HG02678 (cell line): ENCODE measurements around the gene MRPL23.
A peak's percentile ranks its signal among the peaks of the same experiment; 100 is the strongest.

Experiments used
- ATAC-seq: cut with Tn5 transposase; IDR thresholded peaks from one replicate; pipeline ENCODE4 v1.9.1; 2021; ENCODE audit warnings: mild to moderate bottlenecking, moderate library complexity; ENCODE audit not compliant: unreplicated experiment

Gene MRPL23

GRCh38 chr11:1946812-1947484, at the start of gene MRPL23:
Gene MRPL23 (plus strand): TSS chr11:1947332. CDS start chr11:1947363, 31 bp downstream.
- ATAC-seq = peak; percentile 56

GRCh38 chr11:1899090-1899489, 48.0 kb upstream of the MRPL23 start:
- ATAC-seq = no peak

DNA sequence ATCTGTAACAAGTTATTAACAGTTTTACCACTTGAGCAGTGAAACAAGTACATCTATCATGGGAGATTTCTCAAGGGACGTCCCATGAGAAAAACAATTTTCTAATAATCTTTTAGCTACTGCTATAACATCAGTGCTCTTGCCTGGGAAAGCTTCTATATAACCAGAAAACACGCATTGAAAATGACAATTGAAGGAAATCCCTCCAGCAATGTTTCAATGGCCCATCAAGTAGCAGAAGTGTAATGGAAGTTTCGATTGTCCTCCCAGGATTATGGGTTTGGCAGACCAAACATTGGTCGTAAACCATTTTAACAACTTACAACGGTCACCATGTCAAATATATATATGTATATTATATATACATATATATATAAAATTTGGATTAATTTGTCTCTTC, 47.4 kb upstream of the MRPL23 start:
- no peak for ATAC-seq

DNA sequence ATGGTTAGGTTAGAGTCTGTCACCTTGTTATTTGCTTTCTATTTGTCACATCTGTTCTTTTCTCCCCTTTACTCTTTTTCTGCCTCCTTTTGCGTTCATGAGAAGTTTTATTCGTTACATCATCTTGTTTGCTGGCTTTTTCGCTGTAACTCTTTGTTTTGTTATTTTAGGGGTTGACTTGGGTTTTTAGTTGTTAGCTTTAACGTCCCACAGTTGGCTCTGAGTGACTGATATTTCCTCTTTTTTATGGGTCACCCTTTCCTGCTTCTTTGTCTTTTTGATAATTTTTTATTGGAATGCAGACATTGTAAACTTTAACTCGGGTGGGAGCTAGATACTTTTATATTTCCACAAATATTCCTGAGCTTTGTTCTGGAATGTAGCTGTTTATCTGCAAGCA, 41.0 kb upstream of the MRPL23 start:
- no peak for ATAC-seq

GRCh38 chr11:1906611-1907423, 40.3 kb upstream of the MRPL23 start:
- no peak for ATAC-seq

DNA sequence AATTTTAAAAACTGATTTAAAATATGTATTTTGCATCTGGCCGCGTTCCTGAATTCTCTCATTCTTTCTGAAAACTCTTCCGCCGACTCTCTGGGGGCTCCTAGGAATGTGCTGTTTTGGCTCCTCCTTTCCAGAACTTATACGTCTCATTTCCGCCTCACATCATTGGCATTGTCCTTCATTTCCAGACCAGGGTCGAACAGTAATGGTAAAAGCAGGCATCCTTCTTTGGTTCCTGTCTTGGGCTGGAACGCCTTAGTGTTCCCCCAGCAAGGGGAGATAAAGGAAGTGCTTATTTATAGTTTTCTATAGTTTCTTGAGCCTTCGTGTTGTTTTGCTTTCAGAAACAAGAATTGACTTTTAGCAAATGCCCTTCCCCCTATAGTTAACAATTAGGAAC, 38.5 kb upstream of the MRPL23 start:
- ATAC-seq = no peak

- no peak for ATAC-seq
These were observed 37.6 kb upstream of the MRPL23 start for GRCh38 chr11:1909524-1909923.

GRCh38 chr11:1912289-1912878, 34.7 kb upstream of the MRPL23 start:
- ATAC-seq = no peak

DNA sequence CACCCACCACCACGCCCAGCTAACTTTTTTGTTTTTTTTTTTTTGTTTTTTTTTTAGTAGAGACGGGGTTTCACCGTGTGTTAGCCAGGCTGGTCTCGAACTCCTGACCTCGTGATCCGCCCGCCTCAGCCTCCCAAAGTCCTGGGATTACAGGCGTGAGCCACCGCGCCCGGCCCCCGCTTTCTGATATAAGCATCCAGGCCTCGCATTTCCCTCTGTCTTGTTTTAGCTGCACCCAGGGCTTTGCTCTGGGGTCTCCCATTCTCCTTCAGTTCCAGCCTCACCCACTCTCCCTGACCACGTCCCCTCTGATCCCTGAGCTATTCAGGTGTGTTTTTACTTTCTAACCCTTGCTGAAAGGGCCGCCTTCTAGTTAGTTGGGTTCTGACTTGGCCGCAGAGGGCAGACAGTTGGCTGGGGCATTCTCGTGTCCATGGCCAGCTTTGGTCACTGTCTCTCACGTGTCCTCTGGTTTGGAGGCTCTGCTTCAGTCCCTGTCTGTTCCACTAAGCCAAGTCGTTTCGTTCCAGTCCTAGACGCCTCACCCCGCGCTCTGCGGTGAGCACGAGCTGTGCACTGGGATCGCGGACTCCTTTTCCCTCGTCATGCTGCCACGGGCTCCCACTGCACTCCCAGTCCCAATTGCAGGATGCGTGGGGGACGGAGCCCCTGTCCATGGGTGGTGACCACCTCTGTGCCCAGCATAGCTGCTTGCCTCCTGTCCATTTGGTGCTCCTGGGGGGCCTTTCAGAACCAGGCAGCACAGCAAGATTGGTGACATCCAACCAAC, 33.7 kb upstream of the MRPL23 start:
- ATAC-seq = no peak

GRCh38 chr11:1915795-1916131, 31.4 kb upstream of the MRPL23 start:
- ATAC-seq = no peak

DNA sequence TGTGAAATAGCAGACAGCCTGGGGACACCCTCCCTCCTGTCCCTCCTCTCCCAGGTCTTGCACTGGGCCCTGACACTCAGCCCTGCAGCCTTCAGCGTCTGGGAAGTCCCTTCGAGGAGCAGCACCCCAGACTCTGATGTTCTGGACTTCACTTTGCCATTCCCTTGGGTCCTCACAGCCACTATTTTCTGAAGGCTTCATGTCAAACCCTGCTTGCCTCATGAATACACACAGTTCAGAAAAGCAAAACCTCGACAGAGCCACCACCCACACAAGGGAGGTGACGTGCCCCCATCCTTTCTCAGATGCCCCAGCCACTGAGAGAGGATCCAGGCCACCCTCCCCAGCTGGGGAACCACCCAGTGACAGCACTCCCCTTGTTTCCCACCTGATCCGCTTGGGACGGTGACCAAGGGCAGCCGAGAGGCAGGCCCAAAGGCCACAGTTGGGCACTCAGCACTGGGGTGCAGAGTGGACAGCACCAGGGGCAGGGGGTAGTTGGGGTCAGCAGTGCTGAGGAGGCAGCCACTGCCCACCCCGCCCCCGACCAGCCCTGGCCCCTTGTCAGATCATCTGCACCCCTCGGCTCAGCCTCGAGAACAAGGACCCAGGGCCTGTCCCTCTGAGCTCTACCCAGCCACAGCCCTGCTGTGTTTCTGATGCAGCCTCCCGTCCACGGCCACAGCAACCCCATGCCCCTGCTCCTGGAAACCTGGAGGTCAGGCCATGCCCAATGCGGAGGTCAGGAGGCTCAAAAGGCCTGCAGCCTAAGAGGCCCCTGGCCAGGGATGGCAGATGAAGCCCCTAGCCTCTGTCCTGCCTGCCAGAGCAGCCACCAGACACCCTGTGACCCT, 30.8 kb upstream of the MRPL23 start:
- no peak for ATAC-seq

GRCh38 chr11:1916986-1917522, 30.1 kb upstream of the MRPL23 start:
- ATAC-seq = no peak

DNA sequence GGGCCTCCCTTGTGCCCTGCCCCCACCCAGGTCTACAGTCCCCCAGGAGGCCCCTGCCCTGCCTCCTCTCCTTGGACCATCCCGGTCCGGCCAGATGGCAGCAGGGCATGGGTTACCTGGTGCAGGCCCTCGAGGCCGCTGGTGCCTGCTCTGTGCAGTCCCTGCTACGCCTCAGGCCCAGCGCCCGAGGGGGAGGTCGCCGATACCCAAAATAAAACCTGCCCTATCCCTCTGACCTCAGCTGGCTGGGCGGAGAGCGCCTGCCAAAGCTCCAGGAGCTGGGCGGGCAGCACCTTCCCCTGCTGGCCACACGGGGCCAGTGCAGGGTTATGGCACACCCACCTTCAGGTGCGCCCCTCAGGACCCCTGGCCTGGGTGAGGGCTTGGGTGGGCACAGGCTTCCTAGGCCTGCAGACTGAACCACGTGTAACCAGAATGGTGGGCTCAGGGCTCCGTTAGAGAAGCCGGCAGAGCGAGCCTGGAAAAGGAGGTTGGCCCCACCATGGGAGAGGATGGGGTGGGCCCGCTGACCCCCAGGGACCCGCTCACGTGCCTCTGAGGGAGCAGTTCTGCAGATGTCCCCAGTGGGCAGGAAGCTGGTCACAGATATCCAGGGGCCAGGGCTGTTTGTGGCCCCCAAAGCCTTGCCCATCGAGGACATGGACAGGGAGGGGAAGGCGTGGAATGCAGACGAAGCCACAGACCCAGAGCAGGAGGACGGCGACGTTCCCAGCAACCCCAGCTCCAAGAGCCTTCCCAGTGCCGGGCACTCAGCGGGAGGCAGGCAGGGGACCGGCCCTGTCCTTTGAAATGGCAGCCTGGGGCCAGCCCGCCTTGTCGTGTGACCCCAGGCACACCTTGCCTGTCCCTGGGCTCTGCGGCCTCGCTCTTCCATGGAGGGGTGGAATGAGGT, 29.4 kb upstream of the MRPL23 start:
- ATAC-seq = no peak

DNA sequence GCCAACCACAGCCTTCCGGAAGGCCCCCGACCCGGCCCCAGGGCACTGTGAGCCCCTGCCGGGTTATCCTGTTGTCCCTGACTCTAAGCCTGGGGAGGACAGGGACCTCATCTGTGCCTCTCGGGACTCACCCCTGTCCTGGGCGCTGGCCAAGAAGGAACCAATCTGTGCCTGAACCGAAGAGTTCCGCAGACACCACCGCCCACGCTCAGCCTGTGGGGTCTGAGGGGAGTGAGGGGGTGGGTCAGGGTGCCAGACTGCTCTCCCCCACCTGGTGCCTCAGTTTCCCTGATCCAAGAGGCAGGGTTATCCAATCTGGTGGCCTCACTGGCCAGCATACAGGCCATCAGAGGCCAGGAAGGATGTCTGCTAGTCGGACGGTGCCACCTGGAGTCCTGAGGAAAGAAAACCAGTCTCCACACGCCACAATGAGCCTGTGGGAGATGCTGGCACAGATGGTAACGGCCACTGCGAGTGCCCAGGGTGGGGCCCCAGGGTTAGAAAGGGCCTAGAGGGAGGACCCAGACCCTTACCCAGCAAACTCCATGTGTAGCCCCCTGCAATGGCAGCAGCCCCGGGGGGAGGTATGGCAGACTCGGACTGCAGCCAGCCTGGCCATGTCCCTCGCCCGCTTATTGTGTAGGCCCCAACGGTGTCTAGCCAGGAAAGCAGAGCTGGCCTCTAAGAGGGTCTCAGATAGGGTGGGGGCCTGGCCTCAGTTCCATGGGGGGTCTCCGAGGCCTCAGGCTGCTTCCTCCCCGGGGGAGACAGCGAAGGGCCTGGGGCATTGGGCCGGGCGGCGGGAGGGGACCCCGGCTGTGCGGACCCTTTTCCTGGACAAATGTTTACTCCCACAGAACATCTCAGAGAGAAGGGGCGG, 28.5 kb upstream of the MRPL23 start:
- ATAC-seq = no peak

DNA sequence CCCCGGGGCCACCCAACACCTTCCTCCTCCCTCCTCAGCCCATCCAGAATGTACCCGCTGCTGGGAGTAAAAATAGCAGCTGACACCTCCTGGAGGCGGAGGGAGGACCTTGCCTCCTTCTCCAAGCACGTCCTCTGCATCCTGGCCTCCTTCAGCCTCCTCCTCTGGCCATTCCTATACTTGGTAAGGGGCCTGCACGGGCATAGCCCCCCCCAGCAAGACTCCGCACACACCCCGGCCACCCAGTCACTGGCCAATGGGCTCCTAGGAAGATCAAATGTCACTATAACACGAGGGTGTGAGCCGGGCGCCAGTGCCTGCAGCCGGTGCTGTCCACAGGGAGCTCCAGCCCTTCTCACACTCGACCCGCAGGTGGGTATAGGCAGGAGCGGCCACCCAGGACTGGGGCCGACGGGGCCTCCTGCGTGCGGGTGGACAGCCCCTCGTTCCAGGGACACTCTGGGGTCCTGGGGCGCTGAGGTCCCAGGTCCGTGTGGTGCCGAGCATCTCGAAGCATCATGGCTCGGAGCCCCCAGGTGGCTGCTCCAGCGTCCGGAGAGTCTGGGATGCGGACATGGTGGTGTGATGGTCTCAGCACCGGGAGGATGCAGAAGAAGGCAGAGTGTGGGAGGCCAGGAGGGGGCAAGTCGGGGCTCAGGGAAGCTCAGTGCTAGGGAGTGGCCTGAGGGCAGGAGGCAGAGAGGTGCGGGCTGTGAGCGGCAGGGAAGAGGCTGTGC, 27.6 kb upstream of the MRPL23 start, which contains the start of gene TNNT3:
Gene TNNT3 (plus strand): TSS at position 313 of the 737 bp plus-strand sequence. CDS start 3,172 bp downstream, outside the sequence.
- ATAC-seq = no peak

- ATAC-seq = no peak
These were observed 26.8 kb upstream of the MRPL23 start for GRCh38 chr11:1920128-1920908.
